GM12878 (cell line): Measurements from ENCODE around the gene MN1. TPM values are rescaled to one million over a fixed set of nuclear protein-coding genes. Genes with fewer than 3 reads are reported as not detected.

Source experiments
- ATAC-seq: fragments of 200-7000 bp; cut with Tn5 transposase; 3 replicates; pipeline ENCODE4 v1.9.1; 2020; ENCODE audit warnings: mild to moderate bottlenecking, moderate library complexity
- BruUV-seq: library from RNA; stranded (reverse); fragments of 400-500 nt; replicated peaks from 2 replicates; lab custom pipeline; 2021; lab: Mats Ljungman, UMichigan
- CTCF ChIA-PET: fragments of 300-600 bp; sonication (Branson Sonifier 250); formaldehyde crosslinking; extraction: SDS; loops from one replicate; lab custom pipeline; 2021; ENCODE audit warnings: inconsistent platforms; lab: Yijun Ruan, JAX
- POLR2A ChIA-PET: fragments of 350-600 bp; formaldehyde crosslinking; extraction: SDS; loops from one replicate; lab custom pipeline; 2021; ENCODE audit warnings: inconsistent platforms; lab: Charles Lee
- RAD21 ChIA-PET: fragments of 300-600 bp; sonication (Branson Sonifier 250); formaldehyde crosslinking; loops from one replicate; lab custom pipeline; 2023; ENCODE audit warnings: antibody characterized with exemption; ENCODE audit not compliant: unreplicated experiment; lab: Charles Lee
- SMC1A ChIA-PET: fragments of 300-600 bp; sonication (Branson Sonifier 250); formaldehyde crosslinking; loops from one replicate; lab custom pipeline; 2023; ENCODE audit not compliant: unreplicated experiment, uncharacterized antibody; lab: Charles Lee
- DNase-seq: peaks from one replicate; pipeline ENCODE4 v3.0.0-alpha.2; 2011; ENCODE audit warnings: low read depth, low spot score
- FAIRE-seq: peaks from 3 replicates; lab custom pipeline; 2011; peaks lifted over from hg19 to GRCh38; lab: Jason Lieb, UNC
- H2AFZ ChIP-seq: 2 replicates; pipeline ENCODE4 v1.6.0; 2011; ENCODE audit warnings: low read depth, low read length, control low read depth; ENCODE audit not compliant: control insufficient read depth
- H3K27ac ChIP-seq: 2 replicates; pipeline ENCODE4 v1.5.1; 2011; ENCODE audit warnings: control low read depth; ENCODE audit not compliant: control insufficient read depth, insufficient read depth
- H3K27me3 ChIP-seq, 2 experiments: replicated peaks in 1 of 2; 2 replicates each; pipeline versions ENCODE4 v1.6.0 to v1.6.1; 2011; ENCODE audit warnings: low read length in 1 of 2; ENCODE audit not compliant: control insufficient read depth in 2 of 2, insufficient read depth in 2 of 2
- H3K36me3 ChIP-seq, 2 experiments: 2 replicates each; pipeline ENCODE4 v1.5.1; 2011; ENCODE audit warnings: low read length in 1 of 2; ENCODE audit not compliant: control insufficient read depth in 2 of 2, insufficient read depth in 2 of 2
- H3K4me1 ChIP-seq: 2 replicates; pipeline ENCODE4 v1.6.1; 2011; ENCODE audit warnings: mild to moderate bottlenecking, low read length, moderate library complexity, mixed read lengths; ENCODE audit not compliant: control insufficient read depth, insufficient read depth
- H3K4me2 ChIP-seq: 2 replicates; pipeline ENCODE4 v1.6.0; 2011; ENCODE audit warnings: control low read depth; ENCODE audit not compliant: control insufficient read depth, insufficient read depth
- H3K4me3 ChIP-seq: fragments of 200-600 bp; sonication (generic); 2 replicates; pipeline ENCODE4 v1.5.1; 2016
- H3K79me2 ChIP-seq: 2 replicates; pipeline ENCODE4 v1.6.0; 2011; ENCODE audit warnings: low read length; ENCODE audit not compliant: control insufficient read depth, insufficient read depth
- H3K9ac ChIP-seq: 2 replicates; pipeline ENCODE4 v1.8.0; 2011; ENCODE audit warnings: low read length, control low read depth, mixed read lengths; ENCODE audit not compliant: control insufficient read depth, insufficient read depth
- H3K9me3 ChIP-seq: replicated peaks from 3 replicates; pipeline ENCODE4 v1.5.1; 2011; ENCODE audit warnings: mild to moderate bottlenecking, low read length; ENCODE audit not compliant: control insufficient read depth, insufficient read depth
- H4K20me1 ChIP-seq: 2 replicates; pipeline ENCODE4 v1.6.0; 2011; ENCODE audit not compliant: control insufficient read depth, insufficient read depth
- BACH1 ChIP-seq: fragments of 450-650 bp; IDR thresholded peaks from 2 replicates; pipeline ENCODE4 v1.6.1; 2017; ENCODE audit warnings: mild to moderate bottlenecking, borderline replicate concordance
- BCL11A ChIP-seq: IDR thresholded peaks from 2 replicates; pipeline ENCODE4 v1.6.1; 2011; ENCODE audit warnings: low read depth, low read length
- BHLHE40 ChIP-seq, 2 experiments: fragments of 450-650 bp in 1 of 2; IDR thresholded peaks; 2 replicates each; pipeline ENCODE4 v1.6.1; 2011 to 2017; ENCODE audit warnings: low read depth in 2 of 2, borderline replicate concordance in 1 of 2, improper control_type of control experiment in 1 of 2, low read length in 1 of 2, mild to moderate bottlenecking in 1 of 2
- MTA3 ChIP-seq: IDR thresholded peaks from 2 replicates; pipeline ENCODE4 v1.6.1; 2012; ENCODE audit warnings: low read length, inconsistent platforms, borderline replicate concordance
- MYC ChIP-seq: IDR thresholded peaks from 2 replicates; pipeline ENCODE4 v1.6.1; 2011; ENCODE audit warnings: mild to moderate bottlenecking, low read length, moderate library complexity, inconsistent platforms; ENCODE audit not compliant: insufficient read depth, insufficient replicate concordance, insufficient read length, severe bottlenecking
- NR2C2 ChIP-seq: IDR thresholded peaks from 2 replicates; pipeline ENCODE4 v1.6.1; 2011; ENCODE audit warnings: borderline replicate concordance, low read depth; ENCODE audit not compliant: control insufficient read depth, insufficient read length
- SREBF2 ChIP-seq: IDR thresholded peaks from 2 replicates; pipeline ENCODE4 v1.6.1; 2012; ENCODE audit warnings: mild to moderate bottlenecking, low read length
- STAT3 ChIP-seq: IDR thresholded peaks from 2 replicates; pipeline ENCODE4 v1.6.1; 2011; ENCODE audit warnings: low read depth, low read length, improper control_type of control experiment
- TAF1 ChIP-seq: IDR thresholded peaks from 2 replicates; pipeline ENCODE4 v1.6.1; 2011; ENCODE audit warnings: mild to moderate bottlenecking, low read depth, low read length, borderline replicate concordance
- TCF3 ChIP-seq: IDR thresholded peaks from 2 replicates; pipeline ENCODE4 v1.6.1; 2012; ENCODE audit warnings: low read depth, mild to moderate bottlenecking, low read length, borderline replicate concordance; ENCODE audit not compliant: insufficient read depth
- YBX1 ChIP-seq: fragments of 450-650 bp; IDR thresholded peaks from 2 replicates; pipeline ENCODE4 v1.6.1; 2016; ENCODE audit warnings: antibody characterized with exemption
- ZNF217 ChIP-seq: fragments of 450-650 bp; IDR thresholded peaks from 2 replicates; pipeline ENCODE4 v1.6.1; 2017; ENCODE audit warnings: antibody characterized with exemption, mild to moderate bottlenecking
- WGBS: methylation state at CpG from one replicate; pipeline ENCODE4 v1.1.6; 2016; ENCODE audit warnings: low lambda C conversion rate; ENCODE audit not compliant: insufficient replicate concordance, insufficient coverage; ENCODE audit errors: missing lambda C conversion rate; 5-methylcytosine and 5-hydroxymethylcytosine counted together
- in situ Hi-C: fragments of 300-500 bp; cut with MboI; formaldehyde crosslinking; loops from 9 replicates; pipeline ENCODE4 v1.14.3; 2018; ENCODE audit warnings: mixed read lengths
- intact Hi-C: fragments of 100-400 bp; cut with micrococcal nuclease; formaldehyde crosslinking; loops from one replicate; pipeline ENCODE4 v1.14.2; 2022; ENCODE audit not compliant: unreplicated experiment
- polyA plus RNA-seq, 11 experiments: library from polyadenylated mRNA; depleted of rRNA in 4 of 11; unstranded in 6 of 11; stranded (reverse) in 5 of 11; fragments of >200 nt; fragmentation: Nextera tagmentation in 4 of 11; fragmentation: Illumina TruSeq in 1 of 11; extraction: Ambion mirVana in 4 of 11; extraction: Trizol in 1 of 11; gene quantifications; 1 replicate in 1 of 11; 2 replicates in 10 of 11; pipeline versions ENCODE4 v1.2.1 to v1.2.3, GENCODE V29; 2011 to 2016; ENCODE audit warnings: inconsistent platforms in 2 of 11, missing spikeins in 2 of 11, low read depth in 1 of 11
- total RNA-seq, 4 experiments: library from RNA; depleted of rRNA in 3 of 4; stranded (reverse); fragments of >200 nt in 3 of 4; fragmentation: Illumina TruSeq in 1 of 4; extraction: Trizol in 1 of 4; gene quantifications; 2 replicates each; pipeline versions ENCODE4 v1.2.1 to v1.2.3, GENCODE V29; 2013 to 2021
- TF ChIP-seq, protein P1 (sequence below): fragments of 450-650 bp; IDR thresholded peaks from 2 replicates; pipeline ENCODE4 v1.6.1; 2017; ENCODE audit warnings: antibody characterized with exemption, mild to moderate bottlenecking, moderate library complexity
- TF ChIP-seq, protein P2 (sequence below): fragments of 450-650 bp; formaldehyde crosslinking; IDR thresholded peaks from 2 replicates; pipeline ENCODE4 v1.4.0; 2022; ENCODE audit warnings: mild to moderate bottlenecking, moderate library complexity
- TF ChIP-seq, protein P3 (sequence below): IDR thresholded peaks from 2 replicates; pipeline ENCODE4 v1.6.1; 2011; ENCODE audit warnings: low read depth, mild to moderate bottlenecking, low read length, moderate library complexity, borderline replicate concordance; ENCODE audit errors: extremely low read depth

MN1 gene
- total and polyA plus RNA-seq, 10 of the 15 experiments (the other 5 are each of a cell fraction or from before 2014, with no cell fraction given): under 0.01 to 0.24 (median 0.03) TPM; not detected in 3

DNA sequence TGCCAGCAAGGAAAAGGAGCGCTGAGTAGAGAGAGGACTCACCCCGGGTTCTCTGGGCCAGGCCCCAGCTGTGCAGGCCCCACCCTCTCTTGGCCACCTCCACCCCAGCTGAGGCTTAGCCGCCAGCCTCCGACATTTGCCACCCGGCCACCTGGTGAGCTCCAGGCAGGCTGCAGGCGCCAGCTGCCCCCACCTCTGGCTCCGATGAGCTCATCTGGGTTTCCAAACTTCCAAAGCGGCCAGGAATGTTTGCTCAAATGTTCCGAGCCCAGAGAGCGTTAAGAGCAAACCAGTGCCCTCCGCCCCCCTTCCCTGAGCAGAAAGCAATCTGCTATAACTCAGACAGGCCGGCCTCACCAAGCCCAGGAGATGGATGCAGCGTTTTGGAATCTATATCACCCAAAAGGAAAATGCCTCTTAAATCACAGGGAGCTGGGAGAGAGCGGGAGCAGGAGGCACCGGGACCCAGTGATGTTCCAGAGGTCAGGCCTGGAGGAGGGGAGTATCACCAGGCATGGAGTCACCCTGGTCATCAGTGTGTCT lies 9.1 kb upstream of the MN1 start (continued):
- no peak for TF ChIP-seq MYC
- TF ChIP-seq, all 136 proteins: peak for 0

DNA sequence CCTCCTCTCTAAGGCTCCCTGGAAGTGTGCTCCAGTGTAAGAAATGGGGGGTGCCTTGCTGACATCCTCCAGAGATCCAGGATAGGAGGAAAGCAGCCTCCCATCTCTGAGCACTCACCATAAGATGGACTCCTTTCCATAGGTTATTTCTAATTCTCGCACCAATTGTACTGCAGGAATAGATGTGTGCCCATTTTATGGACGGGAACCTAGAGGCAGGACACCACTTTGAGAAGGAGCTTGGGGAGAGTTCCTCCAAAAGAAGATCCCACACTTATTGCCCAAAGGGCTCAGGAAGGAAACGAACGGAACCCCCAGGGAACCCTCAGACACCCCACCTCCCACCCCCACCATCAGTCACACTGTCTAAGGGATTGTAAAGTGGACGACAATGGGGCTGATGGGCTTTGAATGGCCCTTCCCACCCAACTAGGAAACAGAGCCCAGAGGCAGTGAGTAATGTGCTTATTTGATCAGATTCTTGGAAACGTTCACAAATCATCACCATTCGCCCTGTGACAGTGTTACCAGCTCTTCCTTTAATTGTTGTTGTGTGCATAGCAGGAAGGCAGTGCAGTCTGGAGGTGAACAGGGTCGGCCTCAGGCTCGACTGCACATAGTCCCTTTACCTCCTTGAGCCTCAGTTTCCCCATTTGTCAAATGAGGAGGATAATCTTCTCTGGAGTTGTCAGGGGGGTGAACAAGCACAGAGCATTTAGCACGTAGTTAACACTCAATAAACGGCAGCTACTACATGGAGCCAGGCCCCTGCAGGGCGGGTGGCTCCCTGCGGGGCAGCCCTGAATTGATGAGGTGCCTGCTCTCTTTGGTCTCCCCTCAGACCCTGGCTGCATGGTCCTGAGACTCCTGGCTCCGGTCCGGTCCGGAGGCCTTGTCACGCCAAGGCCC lies 8.4 kb upstream of the MN1 start:
- ChIA-PET CTCF (no interaction called here), POLR2A (no interaction called here), RAD21 (no interaction called here), SMC1A (interaction anchor here (0.6 kb wide), 1 partner anchor 1443 kb away, joined by 3 read pairs; no protein-coding TSS in a partner anchor)
- Histone ChIP-seq H3K4me1 (no peaks in the 10 kb centered on the region), H3K27ac (no peak overlapping the region), H3K79me2 (no peaks in the 10 kb centered on the region), H3K4me3 (no peak overlapping the region), H3K36me3 (no peaks in the 10 kb centered on the region), H3K27me3 (no peaks in the 10 kb centered on the region), H4K20me1 (no peaks in the 10 kb centered on the region), H3K4me2 (no peak overlapping the region), H2AFZ (no peak overlapping the region), H3K9ac (no peak overlapping the region), H3K9me3 (no peaks in the 10 kb centered on the region)
- in situ Hi-C loops (no loop called here), intact Hi-C loops (no loop called here)
- 36% methylated on average over 17 of the region's 17 CpGs for WGBS
- FAIRE-seq: no peak
- no peak for DNase-seq
- ATAC-seq: no peak
- BruUV-seq: no TSS peak
- TF ChIP-seq STAT3: no peak
- no peak for TF ChIP-seq YBX1
- TF ChIP-seq MTA3: no peak
- TF ChIP-seq, protein P1, sequence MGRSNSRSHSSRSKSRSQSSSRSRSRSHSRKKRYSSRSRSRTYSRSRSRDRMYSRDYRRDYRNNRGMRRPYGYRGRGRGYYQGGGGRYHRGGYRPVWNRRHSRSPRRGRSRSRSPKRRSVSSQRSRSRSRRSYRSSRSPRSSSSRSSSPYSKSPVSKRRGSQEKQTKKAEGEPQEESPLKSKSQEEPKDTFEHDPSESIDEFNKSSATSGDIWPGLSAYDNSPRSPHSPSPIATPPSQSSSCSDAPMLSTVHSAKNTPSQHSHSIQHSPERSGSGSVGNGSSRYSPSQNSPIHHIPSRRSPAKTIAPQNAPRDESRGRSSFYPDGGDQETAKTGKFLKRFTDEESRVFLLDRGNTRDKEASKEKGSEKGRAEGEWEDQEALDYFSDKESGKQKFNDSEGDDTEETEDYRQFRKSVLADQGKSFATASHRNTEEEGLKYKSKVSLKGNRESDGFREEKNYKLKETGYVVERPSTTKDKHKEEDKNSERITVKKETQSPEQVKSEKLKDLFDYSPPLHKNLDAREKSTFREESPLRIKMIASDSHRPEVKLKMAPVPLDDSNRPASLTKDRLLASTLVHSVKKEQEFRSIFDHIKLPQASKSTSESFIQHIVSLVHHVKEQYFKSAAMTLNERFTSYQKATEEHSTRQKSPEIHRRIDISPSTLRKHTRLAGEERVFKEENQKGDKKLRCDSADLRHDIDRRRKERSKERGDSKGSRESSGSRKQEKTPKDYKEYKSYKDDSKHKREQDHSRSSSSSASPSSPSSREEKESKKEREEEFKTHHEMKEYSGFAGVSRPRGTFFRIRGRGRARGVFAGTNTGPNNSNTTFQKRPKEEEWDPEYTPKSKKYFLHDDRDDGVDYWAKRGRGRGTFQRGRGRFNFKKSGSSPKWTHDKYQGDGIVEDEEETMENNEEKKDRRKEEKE: no peak
- TF ChIP-seq SREBF2: no peak
- no peak for TF ChIP-seq TCF3
- TF ChIP-seq BACH1: no peak
- no peak for TF ChIP-seq NR2C2
- TF ChIP-seq, protein P2, sequence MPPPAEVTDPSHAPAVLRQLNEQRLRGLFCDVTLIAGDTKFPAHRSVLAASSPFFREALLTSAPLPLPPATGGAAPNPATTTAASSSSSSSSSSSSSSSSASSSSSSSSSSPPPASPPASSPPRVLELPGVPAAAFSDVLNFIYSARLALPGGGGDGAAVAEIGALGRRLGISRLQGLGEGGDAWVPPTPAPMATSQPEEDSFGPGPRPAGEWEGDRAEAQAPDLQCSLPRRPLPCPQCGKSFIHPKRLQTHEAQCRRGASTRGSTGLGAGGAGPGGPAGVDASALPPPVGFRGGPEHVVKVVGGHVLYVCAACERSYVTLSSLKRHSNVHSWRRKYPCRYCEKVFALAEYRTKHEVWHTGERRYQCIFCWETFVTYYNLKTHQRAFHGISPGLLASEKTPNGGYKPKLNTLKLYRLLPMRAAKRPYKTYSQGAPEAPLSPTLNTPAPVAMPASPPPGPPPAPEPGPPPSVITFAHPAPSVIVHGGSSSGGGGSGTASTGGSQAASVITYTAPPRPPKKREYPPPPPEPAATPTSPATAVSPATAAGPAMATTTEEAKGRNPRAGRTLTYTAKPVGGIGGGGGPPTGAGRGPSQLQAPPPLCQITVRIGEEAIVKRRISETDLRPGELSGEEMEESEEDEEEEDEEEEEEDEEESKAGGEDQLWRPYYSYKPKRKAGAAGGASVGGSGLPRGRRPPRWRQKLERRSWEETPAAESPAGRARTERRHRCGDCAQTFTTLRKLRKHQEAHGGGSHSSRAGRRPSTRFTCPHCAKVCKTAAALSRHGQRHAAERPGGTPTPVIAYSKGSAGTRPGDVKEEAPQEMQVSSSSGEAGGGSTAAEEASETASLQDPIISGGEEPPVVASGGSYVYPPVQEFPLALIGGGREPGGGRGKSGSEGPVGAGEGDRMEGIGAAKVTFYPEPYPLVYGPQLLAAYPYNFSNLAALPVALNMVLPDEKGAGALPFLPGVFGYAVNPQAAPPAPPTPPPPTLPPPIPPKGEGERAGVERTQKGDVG (CRISPR knock-in tag): no peak
- TF ChIP-seq TAF1: no peak
- TF ChIP-seq BCL11A: no peak
- TF ChIP-seq, protein P3, sequence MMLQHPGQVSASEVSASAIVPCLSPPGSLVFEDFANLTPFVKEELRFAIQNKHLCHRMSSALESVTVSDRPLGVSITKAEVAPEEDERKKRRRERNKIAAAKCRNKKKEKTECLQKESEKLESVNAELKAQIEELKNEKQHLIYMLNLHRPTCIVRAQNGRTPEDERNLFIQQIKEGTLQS: no peak
- TF ChIP-seq BHLHE40 (IDR thresholded peaks at IDR 0.05; ENCODE audit: borderline replicate concordance in 1 of 2, low read depth in 2 of 2, low read length in 1 of 2): no peak
- TF ChIP-seq ZNF217: no peak
